ENCODE data around the gene LUZP1. TPM values are rescaled to one million over a fixed set of nuclear protein-coding genes. Genes with fewer than 3 reads are reported as not detected.

Gene LUZP1
- total RNA-seq, 2 donors from 2014 or later: 11.9 to 16.3 TPM

Other genes with a start within 250 kb of the LUZP1 start
- not detected for gene LACTBL1, start 196.0 kb downstream of the LUZP1 start, total RNA-seq
- not detected for gene TEX46, start 153.0 kb downstream of the LUZP1 start, total RNA-seq
- gene KDM1A, start 149.4 kb downstream of the LUZP1 start, total RNA-seq: 10 to 100 TPM; 49.2 to 50.7 TPM
- gene HTR1D, start 48.6 kb upstream of the LUZP1 start, total RNA-seq: not detected
- gene HNRNPR, start 175.4 kb upstream of the LUZP1 start, total RNA-seq: 100 to 1,000 TPM; 127 TPM
- 1 to 10 TPM; 8.7 to 8.8 TPM for gene ZNF436, start 201.0 kb upstream of the LUZP1 start, total RNA-seq